Muscle layer of colon (tissue), 2 donors: ENCODE data around the gene IL3.

ENCODE experiments used
- H3K27ac ChIP-seq: one replicate; pipeline ENCODE4 v1.7.0; 2013; ENCODE audit warnings: low read depth, mild to moderate bottlenecking, low read length, moderate library complexity
- H3K27me3 ChIP-seq, 2 donors: one replicate each; pipeline ENCODE4 v1.7.0; 2013; ENCODE audit warnings: low read length in 2 of 2, mild to moderate bottlenecking in 2 of 2; ENCODE audit not compliant: insufficient read depth in 2 of 2, control insufficient read depth in 1 of 2
- H3K36me3 ChIP-seq: one replicate; pipeline ENCODE4 v1.7.0; 2013; ENCODE audit warnings: mild to moderate bottlenecking, low read length; ENCODE audit not compliant: insufficient read depth
- H3K4me1 ChIP-seq: one replicate; pipeline ENCODE4 v1.7.0; 2013; ENCODE audit warnings: mild to moderate bottlenecking, low read length; ENCODE audit not compliant: insufficient read depth
- H3K4me3 ChIP-seq, 2 donors: one replicate each; pipeline ENCODE4 v1.7.0; 2013; ENCODE audit warnings: low read length in 2 of 2, low read depth in 1 of 2, mild to moderate bottlenecking in 1 of 2, moderate library complexity in 1 of 2
- H3K9ac ChIP-seq: one replicate; pipeline ENCODE4 v1.7.0; 2013; ENCODE audit warnings: low read length
- H3K9me3 ChIP-seq: one replicate; pipeline ENCODE4 v1.7.0; 2013; ENCODE audit warnings: mild to moderate bottlenecking, low read length
- donor health status: abdominal sarcoma.
- donor health status: Adenocarcinoma of cecum.

Gene IL3

DNA sequence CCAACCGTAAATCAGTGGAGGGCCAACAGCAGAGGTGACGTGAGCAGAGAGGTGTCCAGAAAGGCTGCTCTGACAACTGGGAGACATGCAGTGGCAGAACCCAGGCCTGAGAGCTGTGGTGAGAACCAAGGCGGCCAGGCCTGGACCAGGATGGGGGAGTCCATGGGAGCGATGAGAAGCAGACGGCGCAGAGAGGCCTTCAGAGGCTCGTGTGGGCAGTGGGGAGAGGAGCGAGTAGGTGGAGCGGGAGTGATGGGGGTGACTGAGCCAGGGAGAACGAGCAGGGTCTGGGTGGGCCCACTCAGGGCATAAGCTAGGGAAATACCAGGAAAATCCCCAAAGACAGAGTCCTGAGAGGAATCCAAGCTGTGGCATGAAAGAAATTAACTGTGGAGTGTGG lies 7.9 kb upstream of the IL3 start:
- Histone ChIP-seq H3K4me1 (no peaks in the 10 kb centered on the region), H3K27ac (no peak overlapping the region), H3K9me3 (no peaks in the 10 kb centered on the region), H3K9ac (no peak overlapping the region), H3K27me3 (no peaks in the 10 kb centered on the region), H3K36me3 (no peaks in the 10 kb centered on the region), H3K4me3 (no peak overlapping the region)

GRCh38 chr5:132053483-132053882 lies 7.0 kb upstream of the IL3 start:
- Histone ChIP-seq H3K4me3 (no peak overlapping the region), H3K9ac (no peak overlapping the region), H3K27me3 (no peaks in the 10 kb centered on the region), H3K4me1 (no peaks in the 10 kb centered on the region), H3K27ac (no peak overlapping the region), H3K9me3 (no peaks in the 10 kb centered on the region), H3K36me3 (no peaks in the 10 kb centered on the region)

GRCh38 chr5:132054031-132054696 lies 6.3 kb upstream of the IL3 start:
- H3K9me3 ChIP-seq: no peaks in the 10 kb centered on the region
- H3K27ac ChIP-seq: no peak overlapping the region
- no peaks in the 10 kb centered on the region for H3K27me3 ChIP-seq
- H3K9ac ChIP-seq: no peak overlapping the region
- no peaks in the 10 kb centered on the region for H3K4me1 ChIP-seq
- H3K36me3 ChIP-seq: no peaks in the 10 kb centered on the region
- H3K4me3 ChIP-seq: no peak overlapping the region

DNA sequence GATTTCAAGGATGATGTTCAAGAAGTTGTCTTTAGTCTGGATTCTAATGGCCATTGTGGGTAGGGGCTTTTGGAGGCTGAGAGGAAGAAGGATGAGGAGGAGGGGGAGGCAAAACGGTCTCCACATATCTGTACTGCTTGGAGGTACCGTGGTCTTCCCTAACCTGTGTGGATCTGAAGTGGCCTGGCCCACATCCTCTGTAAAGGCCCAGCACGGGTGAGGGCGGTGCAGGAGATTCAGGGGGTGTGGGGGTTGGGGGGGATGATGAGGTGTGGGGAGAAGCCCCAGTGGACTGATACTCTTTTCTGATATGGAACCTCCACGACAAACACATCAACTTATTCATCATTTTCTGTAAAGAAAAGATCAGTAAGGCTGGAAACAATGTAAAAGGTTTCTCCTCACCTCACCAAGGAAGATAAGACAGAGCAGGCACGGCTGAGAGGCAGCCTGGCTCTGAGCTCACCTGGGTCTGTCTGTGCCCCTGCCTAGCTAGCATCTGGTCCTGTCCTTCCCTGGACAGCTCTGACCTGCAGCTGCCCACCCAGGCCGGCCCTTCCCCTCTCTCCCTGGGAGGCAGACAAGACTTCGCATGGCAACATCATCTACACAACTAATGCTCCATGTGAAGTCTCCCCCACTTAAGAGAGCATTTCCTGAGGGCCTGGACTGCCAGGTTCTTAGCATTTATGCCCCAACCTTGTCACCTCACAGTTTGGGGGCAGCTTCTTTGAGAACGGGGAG lies 5.6 kb upstream of the IL3 start:
- Histone ChIP-seq H3K36me3 (no peaks in the 10 kb centered on the region), H3K27me3 (no peaks in the 10 kb centered on the region)

GRCh38 chr5:132055441-132055807 lies 5.0 kb upstream of the IL3 start:
- Histone ChIP-seq H3K27me3 (no peaks in the 10 kb centered on the region), H3K9ac (no peak overlapping the region), H3K9me3 (no peaks in the 10 kb centered on the region), H3K36me3 (no peaks in the 10 kb centered on the region), H3K27ac (no peak overlapping the region), H3K4me1 (no peaks in the 10 kb centered on the region), H3K4me3 (no peak overlapping the region)

More for the DNA sequence above, 5.6 kb upstream of the IL3 start:
- Histone ChIP-seq H3K4me1 (no peaks in the 10 kb centered on the region), H3K9me3 (no peaks in the 10 kb centered on the region), H3K4me3 (no peak overlapping the region), H3K9ac (no peak overlapping the region), H3K27ac (no peak overlapping the region)

DNA sequence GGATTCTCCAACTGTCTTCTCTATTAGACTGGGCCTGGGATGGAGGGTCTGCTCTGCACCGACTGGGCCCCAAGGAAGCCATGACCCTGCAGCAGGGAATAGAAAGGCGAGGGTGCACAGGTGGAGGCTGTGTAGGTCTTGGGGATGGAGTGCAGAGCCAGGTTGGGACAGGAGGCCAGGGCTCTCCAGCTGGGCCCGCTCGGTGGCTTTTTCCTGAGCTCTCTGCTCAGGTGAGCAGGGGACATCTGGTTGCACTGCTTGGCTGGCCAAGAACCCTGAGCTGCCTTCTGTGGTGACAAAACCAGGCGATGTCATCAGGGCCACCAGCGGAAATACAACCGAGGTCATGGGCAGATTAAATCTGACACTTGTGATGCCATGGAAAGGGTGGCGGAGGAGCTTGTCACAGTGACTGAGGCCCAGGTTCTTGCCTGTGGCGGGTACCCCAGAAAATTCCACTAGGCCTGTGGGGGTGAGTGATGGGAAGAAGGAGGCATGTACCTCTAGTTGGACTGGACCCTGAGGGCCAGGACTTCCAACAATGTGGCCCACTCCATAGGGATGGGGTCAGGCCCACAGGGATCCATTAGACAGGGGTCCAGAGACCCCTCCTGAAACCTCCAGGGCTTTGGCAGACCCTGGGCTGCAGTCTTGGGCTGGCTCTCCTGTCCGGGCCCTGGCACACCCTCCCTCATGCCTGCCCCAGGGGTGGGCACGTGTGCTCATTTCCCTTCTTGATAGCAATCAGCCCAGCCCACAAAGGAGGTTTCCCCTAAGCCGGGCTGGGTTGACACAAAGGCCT lies 4.4 kb upstream of the IL3 start:
- Histone ChIP-seq H3K4me1 (no peaks in the 10 kb centered on the region), H3K9me3 (no peaks in the 10 kb centered on the region), H3K4me3 (no peak overlapping the region), H3K9ac (no peak overlapping the region), H3K27ac (no peak overlapping the region), H3K36me3 (no peaks in the 10 kb centered on the region), H3K27me3 (no peaks in the 10 kb centered on the region)

GRCh38 chr5:132056610-132057497 lies 3.6 kb upstream of the IL3 start:
- H3K27me3 ChIP-seq: no peaks in the 10 kb centered on the region
- H3K27ac ChIP-seq: no peak overlapping the region
- H3K9ac ChIP-seq: no peak overlapping the region
- H3K9me3 ChIP-seq: no peaks in the 10 kb centered on the region
- H3K36me3 ChIP-seq: no peaks in the 10 kb centered on the region
- no peak overlapping the region for H3K4me3 ChIP-seq
- no peaks in the 10 kb centered on the region for H3K4me1 ChIP-seq

DNA sequence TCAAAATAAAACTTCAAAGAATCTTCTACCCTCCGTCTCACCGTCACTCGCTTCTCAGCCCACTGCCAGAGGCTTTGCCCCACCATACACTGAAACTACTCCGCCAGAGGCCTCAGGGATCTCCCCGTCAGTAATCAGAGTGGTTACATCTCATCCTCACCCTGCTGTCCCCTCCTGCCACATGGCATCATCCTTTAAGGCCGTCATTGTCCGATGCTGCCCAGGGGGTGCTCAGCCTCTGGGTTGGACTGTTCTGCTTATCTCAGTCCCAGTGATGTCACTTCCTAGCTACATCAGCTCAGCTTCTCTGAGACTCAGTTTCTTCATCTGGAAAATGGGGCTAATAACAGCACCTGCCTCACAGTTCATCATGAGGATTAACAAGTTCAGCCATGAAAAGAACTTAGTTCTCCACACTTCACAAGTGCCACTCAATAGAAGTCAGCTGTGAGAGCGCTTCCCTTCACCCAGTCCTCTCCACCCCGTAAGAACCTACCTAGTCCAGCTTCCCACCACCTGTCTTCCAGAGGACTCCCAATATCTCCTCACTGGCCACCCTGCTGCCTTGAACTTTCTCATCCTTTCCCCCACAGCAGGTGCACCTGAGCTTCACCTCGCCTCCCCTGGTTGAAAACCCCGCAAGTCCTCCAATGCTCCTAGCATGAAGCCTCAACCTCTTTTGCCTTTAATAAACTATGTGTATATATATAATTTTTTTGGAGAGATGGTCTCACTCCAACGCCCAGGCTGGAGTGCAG lies 2.8 kb upstream of the IL3 start:
- H3K4me1 ChIP-seq: no peaks in the 10 kb centered on the region
- H3K36me3 ChIP-seq: no peaks in the 10 kb centered on the region
- H3K27ac ChIP-seq: no peak overlapping the region
- H3K9ac ChIP-seq: no peak overlapping the region
- H3K27me3 ChIP-seq: no peaks in the 10 kb centered on the region
- H3K4me3 ChIP-seq: no peak overlapping the region
- no peaks in the 10 kb centered on the region for H3K9me3 ChIP-seq

DNA sequence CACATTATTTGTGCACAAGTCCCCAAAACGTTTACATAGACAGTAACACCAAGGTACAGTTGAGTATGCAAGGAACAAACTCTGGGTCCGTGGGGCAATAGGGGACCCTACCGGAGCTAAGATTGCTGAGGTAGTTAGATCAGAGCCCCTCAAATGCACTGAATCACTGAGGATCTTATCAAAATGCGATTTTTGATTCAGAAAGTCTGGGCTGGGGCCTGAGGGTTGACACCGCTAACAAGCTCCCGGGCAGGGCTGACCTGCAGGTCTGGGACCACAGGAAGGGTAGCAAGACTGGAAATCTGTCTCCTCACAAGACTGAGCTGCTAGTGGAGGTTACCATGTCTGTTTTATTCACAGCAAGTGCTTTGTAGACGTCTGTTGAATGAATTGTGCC lies 1.8 kb upstream of the IL3 start:
- H3K36me3 ChIP-seq: no peaks in the 10 kb centered on the region

GRCh38 chr5:132059043-132059695 lies 1.3 kb upstream of the IL3 start:
- H3K4me1 ChIP-seq: no peaks in the 10 kb centered on the region
- no peaks in the 10 kb centered on the region for H3K27me3 ChIP-seq
- H3K9me3 ChIP-seq: no peaks in the 10 kb centered on the region
- H3K36me3 ChIP-seq: no peaks in the 10 kb centered on the region
- no peak overlapping the region for H3K9ac ChIP-seq
- no peak overlapping the region for H3K27ac ChIP-seq
- H3K4me3 ChIP-seq: no peak overlapping the region

More for the DNA sequence above, 1.8 kb upstream of the IL3 start:
- Histone ChIP-seq H3K9ac (no peak overlapping the region), H3K4me3 (no peak overlapping the region), H3K27ac (no peak overlapping the region), H3K9me3 (no peaks in the 10 kb centered on the region), H3K27me3 (no peaks in the 10 kb centered on the region), H3K4me1 (no peaks in the 10 kb centered on the region)
